Daoy (cell line): ENCODE measurements around the gene SMG5. TPM values are rescaled to one million over a fixed set of nuclear protein-coding genes. Genes with fewer than 3 reads are reported as not detected.

Experiments
- DNase-seq: peaks from one replicate; pipeline ENCODE4 v3.0.0-alpha.2; 2015; ENCODE audit warnings: low read depth
- total RNA-seq: library from RNA; depleted of rRNA; stranded (reverse); fragments of >200 nt; shearing (Covaris generic); gene quantifications from 2 replicates; pipeline ENCODE4 v1.2.3, GENCODE V29; 2014

SMG5 gene
- total RNA-seq, 1 experiment from 2014 or later: 59.9 TPM

- peak; percentile 51 for DNase-seq
Measured at GRCh38 chr1:156281693-156282478, 739 bp downstream of the SMG5 start.

DNA sequence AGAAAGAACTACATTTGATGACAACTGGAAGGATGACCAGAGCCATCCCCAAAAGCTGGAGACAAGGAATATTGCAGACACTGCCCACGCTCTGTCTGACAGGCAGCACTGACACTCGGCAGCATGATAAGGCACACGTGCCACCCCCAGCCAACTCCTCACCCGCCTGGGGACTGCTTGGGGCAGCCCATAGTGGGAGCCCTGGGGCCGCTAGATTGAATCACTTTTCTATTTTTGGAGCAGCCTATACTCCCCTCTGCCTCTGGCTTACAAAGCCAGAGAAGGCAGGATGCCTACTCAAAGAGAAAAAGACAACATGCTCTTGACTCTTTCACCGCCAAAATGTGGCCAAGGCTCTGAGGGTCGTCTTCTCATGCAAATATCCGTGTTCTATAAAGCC, 1.3 kb downstream of the SMG5 start:
- DNase-seq: peak; percentile 48

DNA sequence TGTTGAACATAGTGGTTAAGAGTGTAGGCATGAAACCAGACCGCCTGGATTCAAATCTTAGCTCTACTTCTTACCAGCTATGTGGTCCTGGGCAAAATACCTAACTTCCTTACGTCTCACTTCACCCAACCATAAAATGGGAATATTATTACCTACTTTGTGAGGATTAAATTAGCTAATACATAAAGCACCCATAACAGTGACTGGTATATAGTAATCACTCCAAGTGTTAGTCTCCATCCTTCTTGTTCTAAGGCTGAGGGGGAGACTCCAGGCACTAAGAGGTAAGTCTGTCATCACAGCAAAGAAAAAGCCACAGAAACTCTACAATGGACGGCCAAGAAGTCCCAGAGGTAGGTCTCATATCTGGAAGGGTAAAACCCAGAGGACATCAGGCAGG, 2.8 kb downstream of the SMG5 start:
- no peak for DNase-seq

- DNase-seq: no peak
Measured at GRCh38 chr1:156276966-156277381, 5.7 kb downstream of the SMG5 start.

DNA sequence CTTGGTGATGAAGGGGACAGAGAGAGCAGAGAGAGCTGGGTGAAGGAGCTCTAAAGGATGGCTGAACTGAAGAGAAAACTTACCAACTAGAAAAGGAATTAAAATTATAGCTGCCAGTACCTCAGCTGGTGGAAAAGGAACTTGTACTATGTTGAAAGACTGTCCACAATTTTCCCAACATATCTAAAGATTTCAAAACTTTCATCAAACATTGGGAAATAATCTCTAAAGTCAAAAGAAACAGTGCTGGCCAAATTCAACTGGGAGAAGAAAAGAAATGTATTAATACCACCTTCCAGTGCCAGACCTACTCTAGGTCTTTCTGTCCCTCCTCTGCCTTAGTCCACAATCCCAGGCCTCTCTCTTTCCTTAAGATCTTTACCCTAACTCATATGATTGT, 6.1 kb downstream of the SMG5 start:
- DNase-seq: no peak

DNA sequence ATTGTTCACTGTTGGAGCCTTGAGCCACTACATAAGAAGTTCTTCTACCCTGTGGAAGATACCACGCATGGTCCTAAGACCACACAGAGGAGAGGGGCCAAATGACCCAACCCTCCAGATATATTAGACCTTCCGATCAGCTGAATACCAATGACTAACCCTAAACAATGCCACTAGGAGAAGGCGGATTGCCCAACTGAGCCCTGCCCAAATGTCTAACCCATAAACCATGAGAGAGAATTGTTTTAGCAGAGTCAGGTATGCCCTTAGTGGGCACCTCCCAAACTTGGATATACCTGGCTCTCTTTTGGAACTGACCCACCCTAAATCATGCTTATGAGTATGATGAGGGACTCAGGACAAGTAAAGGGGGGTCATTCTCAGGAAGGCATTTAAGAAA, 12.3 kb downstream of the SMG5 start:
- no peak for DNase-seq

DNA sequence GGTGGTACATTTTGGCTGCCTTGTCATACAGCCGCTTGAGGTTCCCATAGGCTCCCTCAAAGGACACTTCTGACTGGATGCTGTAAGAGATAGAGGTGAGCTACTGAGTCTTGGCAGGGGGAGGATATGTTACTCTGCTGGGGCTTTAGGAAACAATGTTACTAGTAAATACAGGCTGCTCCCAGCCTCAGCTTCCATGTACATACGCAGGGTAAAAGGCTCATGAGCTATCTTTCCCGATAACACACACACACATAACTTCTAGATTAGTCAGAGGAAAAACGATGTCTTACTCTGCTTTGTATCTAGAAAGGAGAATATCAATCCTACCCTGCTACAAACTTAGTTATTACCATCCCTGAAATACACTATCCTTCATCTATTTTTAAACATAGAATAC, 14.3 kb downstream of the SMG5 start:
- DNase-seq: no peak

DNA sequence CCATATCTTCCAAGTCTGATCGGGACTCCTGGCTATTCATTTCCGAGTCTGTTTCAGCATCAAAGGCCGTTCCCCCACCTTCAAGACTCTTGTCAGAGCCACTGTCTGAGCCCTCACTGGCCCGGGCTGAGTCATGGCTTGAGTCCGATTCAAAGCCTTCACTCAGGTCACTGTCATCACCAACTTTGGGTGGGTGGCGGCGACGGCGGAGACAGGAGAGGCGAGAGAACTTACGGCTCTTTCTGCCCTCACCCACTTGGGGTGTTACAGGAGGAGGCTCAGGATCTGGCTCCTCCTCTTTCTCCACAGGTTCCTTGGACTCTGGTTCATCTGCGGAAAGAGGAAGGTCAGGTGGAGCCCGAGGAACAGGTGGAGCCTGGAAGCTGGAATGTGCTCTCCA, 16.6 kb downstream of the SMG5 start:
- DNase-seq: no peak

DNA sequence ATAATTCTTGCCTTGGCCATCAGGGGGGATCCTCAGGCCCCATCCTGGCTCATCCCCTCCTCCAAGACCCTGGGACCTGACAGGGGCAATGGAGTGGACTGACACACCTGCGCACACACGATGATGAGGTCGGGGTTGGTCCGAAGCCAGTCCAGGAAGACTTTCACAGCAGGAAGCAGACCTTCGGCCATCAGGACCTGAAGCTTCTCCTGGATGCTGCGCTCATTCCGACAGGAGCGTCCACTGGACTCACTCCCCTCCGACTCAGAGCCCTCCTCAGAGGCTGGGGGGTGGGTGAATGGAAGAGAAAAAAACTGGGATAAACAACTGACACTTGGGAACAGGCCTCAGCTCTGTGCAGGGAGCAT, 19.4 kb downstream of the SMG5 start:
- DNase-seq: no peak

- peak; percentile 86 for DNase-seq
Measured at GRCh38 chr1:156262461-156263287, 20.0 kb downstream of the SMG5 start.

- DNase-seq: no peak
Measured at GRCh38 chr1:156260896-156261295, 21.7 kb downstream of the SMG5 start.

DNA sequence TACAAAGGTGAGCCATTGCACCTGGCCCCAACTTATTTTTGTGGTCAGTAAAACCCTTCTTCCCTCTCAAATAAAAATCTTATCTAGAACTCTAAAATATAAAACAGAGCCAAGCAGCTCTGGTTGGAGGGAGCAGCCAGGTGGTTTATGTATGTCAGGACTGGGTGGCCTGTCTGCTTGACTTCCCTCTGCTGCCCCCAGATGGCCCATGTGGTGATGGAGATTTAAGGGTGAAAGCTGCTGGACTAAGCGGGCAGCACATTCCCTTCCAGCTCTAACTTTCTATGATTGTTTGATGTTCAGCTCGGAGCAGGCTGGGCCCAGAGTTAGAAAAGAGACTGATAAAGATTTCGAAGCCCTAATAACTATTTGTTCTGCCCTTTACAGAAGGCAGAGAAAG, 22.8 kb downstream of the SMG5 start:
- no peak for DNase-seq

DNA sequence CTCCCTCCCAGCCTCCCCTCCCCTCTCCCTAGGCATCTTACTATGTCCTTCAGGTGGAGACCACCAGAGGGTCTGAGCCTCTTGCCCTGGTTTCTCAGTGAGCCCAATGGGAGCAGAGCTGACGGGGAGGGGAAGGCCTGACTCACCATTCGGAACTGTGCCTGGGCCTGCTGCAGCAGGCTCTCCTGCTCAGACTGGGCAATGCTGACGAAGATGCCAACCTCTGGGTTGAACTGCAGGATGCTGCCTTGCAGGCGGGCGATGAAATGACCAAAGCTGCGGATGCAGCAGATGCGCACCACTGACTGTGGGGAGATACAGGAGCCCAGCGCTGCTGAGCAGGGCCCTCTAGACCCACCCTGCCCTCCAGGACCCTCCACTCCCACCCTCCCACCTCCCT, 23.8 kb downstream of the SMG5 start:
- DNase-seq: no peak

- no peak for DNase-seq
Measured at GRCh38 chr1:156257711-156258110, 24.9 kb downstream of the SMG5 start.

GRCh38 chr1:156253634-156254033, 29.0 kb downstream of the SMG5 start:
- DNase-seq: no peak

- no peak for DNase-seq
Measured at GRCh38 chr1:156251527-156251926, 31.1 kb downstream of the SMG5 start.

DNA sequence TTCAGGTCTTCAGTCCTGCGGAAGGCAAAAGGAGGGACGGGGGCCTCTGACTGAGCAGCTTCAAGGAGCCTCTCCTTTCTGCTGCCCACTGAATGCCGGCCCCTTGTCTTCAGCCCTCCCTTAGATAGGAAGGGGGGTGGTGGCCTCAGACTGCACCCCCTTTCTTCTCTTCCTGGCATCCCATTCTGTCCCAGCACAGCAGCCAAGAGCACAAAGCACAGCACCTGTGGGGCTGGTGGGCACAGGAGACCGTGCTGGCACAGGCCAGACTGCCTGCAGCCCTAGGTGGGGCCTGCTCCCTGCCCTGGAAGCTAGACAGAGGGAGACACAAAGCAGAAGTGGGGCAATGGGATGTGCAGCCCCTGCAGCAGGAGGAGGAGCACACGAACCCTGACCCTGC, 33.0 kb downstream of the SMG5 start:
- no peak for DNase-seq

DNA sequence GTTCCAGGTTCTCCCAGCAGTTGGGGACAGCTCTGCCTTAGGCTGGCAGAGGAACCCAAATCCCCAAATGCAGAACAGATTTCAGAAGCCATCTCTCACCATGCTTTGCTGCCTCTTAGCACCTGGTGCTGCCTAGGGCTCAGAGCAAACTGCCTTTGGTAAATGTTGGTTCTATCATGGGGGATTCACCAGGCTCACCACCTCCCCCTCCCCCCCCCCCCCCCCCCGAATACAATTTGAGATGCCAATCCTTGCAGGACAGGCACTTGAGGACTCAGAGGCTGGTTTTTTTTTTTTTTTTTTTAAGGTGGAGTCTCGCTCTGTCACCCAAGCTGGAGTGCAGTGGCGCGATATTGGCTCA, 34.3 kb downstream of the SMG5 start:
- no peak for DNase-seq

GRCh38 chr1:156247460-156248322, 34.9 kb downstream of the SMG5 start, which contains the start of gene PAQR6:
PAQR6 (minus strand) TSS chr1:156248056; CDS start chr1:156246731, 1,325 bp downstream.
- no peak for DNase-seq

- DNase-seq: no peak
Measured at GRCh38 chr1:156246781-156247459, 35.7 kb downstream of the SMG5 start.

GRCh38 chr1:156246241-156246780, 36.3 kb downstream of the SMG5 start:
- no peak for DNase-seq
